Smooth muscle cell of the umbilical artery (primary cell): ENCODE results near the gene TAS2R3. TPM values are rescaled to one million over a fixed set of nuclear protein-coding genes. Genes with fewer than 3 reads are reported as not detected.

Experiments used
- total RNA-seq: library from RNA; depleted of rRNA; stranded (reverse); fragments of >200 nt; gene quantifications from 2 replicates; pipeline ENCODE4 v1.2.3, GENCODE V29; 2014

The TAS2R3 gene, protein sequence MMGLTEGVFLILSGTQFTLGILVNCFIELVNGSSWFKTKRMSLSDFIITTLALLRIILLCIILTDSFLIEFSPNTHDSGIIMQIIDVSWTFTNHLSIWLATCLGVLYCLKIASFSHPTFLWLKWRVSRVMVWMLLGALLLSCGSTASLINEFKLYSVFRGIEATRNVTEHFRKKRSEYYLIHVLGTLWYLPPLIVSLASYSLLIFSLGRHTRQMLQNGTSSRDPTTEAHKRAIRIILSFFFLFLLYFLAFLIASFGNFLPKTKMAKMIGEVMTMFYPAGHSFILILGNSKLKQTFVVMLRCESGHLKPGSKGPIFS
- 1.2 and 2.5 TPM in 2 replicates for total RNA-seq

DNA sequence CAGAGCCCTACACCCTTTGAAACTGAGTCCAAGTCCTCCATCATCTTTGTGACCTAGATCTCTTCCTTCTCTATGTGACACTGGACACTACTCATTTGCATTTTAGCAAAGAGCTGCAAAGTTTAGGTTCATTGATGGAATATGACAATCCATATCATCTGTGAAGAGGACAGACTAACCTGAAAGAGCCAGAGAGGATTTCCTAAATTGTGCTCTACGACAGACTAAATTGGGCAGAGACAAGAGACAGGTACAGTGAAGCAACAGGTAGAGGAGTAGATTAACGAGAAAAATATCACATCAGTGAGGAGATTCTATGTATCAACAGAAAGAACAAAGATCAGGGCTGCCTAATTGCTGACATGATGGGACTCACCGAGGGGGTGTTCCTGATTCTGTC, at the start of gene TAS2R3:
Gene TAS2R3 (plus strand): TSS at position 301 of the 400 bp plus-strand sequence. CDS start 62 bp downstream, at position 363.

DNA sequence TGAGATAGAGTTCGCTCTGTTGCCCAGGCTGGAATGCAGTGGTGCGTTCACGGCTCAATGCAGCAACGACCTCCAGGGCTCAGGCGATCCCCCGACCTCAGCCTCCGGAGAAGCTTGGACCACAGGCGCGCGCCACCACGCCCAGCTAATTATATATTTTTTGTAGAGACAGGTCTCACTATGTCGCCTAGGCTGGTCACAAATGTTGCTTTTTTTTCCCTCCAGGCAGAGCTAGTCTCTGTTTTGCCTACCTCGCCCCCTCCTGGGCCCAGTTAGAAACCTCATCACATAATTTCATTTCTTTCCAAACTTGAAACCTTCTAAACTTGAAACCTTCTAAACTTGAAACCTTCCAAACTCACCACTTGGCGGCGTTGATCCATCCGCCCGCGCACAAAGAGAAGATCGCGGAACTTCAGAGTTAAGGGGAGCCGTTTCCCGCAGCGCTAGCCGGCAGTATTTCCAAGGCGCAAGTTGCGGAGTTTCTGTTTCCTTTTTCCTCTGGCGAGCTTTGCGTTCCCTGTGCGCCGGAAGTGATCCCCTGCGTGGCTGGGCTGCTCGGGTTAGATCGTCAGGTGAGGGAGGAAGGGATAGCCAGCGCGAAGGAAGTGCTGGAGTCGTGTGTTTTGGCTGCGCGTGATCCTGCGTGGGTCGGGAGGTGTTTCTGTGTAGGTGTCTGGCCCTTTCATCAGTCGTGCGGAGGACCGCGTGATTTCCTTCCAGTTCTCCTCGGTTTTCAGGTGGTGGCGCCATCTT, 25.9 kb upstream of the TAS2R3 start, which contains the start of gene SSBP1:
Gene SSBP1 (plus strand): TSS at position 523 of the 756 bp plus-strand sequence. CDS start 809 bp downstream, outside the sequence.

DNA sequence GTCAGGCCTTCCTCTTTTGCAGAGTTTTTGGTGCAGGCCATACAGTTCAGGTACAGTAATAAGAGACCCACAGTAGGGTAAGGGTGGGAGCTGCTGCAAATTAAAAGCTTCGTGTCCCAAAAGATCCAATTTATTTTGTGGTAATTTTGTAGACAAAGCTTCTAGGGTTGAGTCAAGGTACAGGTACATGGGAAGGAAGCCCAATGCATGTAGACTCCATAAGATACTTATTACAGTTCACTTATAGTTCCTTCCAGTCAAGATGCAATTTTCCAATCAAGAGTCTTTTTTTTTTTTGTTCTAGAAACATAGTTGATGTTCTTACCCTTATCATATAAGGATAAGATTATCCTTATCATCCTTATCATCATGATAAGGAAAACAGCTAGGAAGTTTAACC, 12.5 kb downstream of the TAS2R3 start, which contains the start of gene TAS2R4:
Gene TAS2R4 (plus strand): TSS at position 301 of the 400 bp plus-strand sequence. CDS start 1,815 bp downstream, outside the sequence.

DNA sequence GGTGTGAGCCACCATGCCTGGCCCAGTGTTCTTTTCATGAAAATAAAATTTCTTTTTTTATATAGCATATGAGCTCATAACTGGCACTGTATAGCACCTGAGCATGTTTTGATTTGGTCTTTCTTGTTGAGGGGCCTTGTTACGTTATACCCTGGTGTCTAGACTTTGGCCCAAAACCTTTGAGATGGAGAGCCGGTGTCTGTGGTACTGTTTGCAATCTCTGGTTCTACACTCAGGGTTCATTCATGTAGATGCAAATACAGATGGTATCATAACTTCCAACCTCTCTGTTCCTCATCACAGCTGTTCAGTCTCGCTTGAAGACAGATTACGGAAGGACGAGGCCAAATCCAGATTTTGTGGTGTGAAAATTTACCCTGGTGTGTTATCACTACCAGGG, 26.0 kb downstream of the TAS2R3 start, which contains the start of gene TAS2R5:
Gene TAS2R5 (plus strand): TSS at position 301 of the 400 bp plus-strand sequence. CDS start 145 bp downstream, outside the sequence.

Other genes with a start within 250 kb of the TAS2R3 start
- 23.8 and 35.0 TPM in 2 replicates for gene AGK, start 212.7 kb upstream of the TAS2R3 start, total RNA-seq
- 6.8 and 7.7 TPM in 2 replicates for gene DENND11, start 61.9 kb upstream of the TAS2R3 start, total RNA-seq
- not detected in 2 replicates for gene WEE2, start 55.7 kb upstream of the TAS2R3 start, total RNA-seq
- 125 and 132 TPM in 2 replicates for gene SSBP1, start 25.7 kb upstream of the TAS2R3 start, total RNA-seq
- gene TAS2R4, start 12.6 kb downstream of the TAS2R3 start, total RNA-seq = 1.2 and 1.4 TPM in 2 replicates
- gene TAS2R5, start 26.1 kb downstream of the TAS2R3 start, total RNA-seq = 1.2 and 1.5 TPM in 2 replicates
- gene PRSS37, start 77.4 kb downstream of the TAS2R3 start, total RNA-seq = not detected in 2 replicates
- not detected in 2 replicates for gene OR9A4, start 152.3 kb downstream of the TAS2R3 start, total RNA-seq
- not detected in 2 replicates for gene CLEC5A, start 182.9 kb downstream of the TAS2R3 start, total RNA-seq
- not detected in 2 replicates for gene TAS2R38, start 209.7 kb downstream of the TAS2R3 start, total RNA-seq
- gene MGAM, start 231.8 kb downstream of the TAS2R3 start, total RNA-seq = 0.05 TPM in 1 of 2 replicates, not detected in the other